Right ventricle myocardium superior (tissue), 1 donor: Measurements from ENCODE around the gene GTF2F2. TPM values are rescaled to one million over a fixed set of nuclear protein-coding genes. Genes with fewer than 3 reads are reported as not detected.
"Not testable (repeated sequence)": the region's sequence is repeated elsewhere in the genome, so short reads cannot be mapped to it uniquely, and the experiment has no call there.

Source experiments
- ATAC-seq: fragments of 200-7000 bp; cut with Tn5 transposase; one replicate; pipeline ENCODE4 v1.9.1; 2020; ENCODE audit warnings: mild to moderate bottlenecking; ENCODE audit not compliant: poor library complexity
- DNase-seq: peaks from one replicate; pipeline ENCODE4 v3.0.0-alpha.2; 2020
- intact Hi-C: fragments of 100-400 bp; cut with DNase I; formaldehyde crosslinking; loops from one replicate; pipeline ENCODE4 v1.11.2; 2022
- total RNA-seq: library from RNA; stranded (reverse); fragmentation: NEBNext Ultra II Directional; extraction: Animal tissue kit (Norgen Biotek cat#: 25700); gene quantifications from one replicate; pipeline ENCODE4 v1.2.1, GENCODE V29; 2021
- donor health status: DM: no; HTN: yes; CAD: no; lungs with severe emphysema.

GTF2F2 gene
- total RNA-seq, 1 donor from 2014 or later = 22.3 TPM

DNA sequence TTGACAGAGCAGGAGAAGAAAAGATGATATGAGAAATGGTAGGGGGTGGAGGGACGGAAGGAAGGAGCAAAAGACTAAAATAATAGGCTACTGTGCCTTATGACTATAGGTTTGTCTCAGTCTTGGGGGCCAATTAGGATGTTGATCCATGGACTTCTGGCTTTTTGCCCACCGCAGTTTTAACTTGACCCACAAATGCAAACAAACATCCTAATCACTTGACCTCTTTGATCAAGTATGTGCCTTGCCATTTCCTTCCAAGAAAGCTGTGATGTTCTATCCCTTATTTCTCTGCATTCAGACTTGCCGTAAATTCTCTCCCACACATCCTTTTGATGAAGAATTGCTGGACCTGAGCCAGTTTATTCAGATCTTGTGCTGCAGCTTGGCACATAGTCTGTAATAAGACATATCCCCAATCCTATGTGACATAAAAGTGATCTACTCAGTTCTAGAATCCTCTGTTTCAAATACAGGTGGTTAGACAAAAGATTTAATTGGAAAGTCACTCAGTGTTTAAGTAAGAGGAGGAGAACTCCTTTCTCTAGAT lies 157.9 kb downstream of the GTF2F2 start:
- ATAC-seq (no peak), DNase-seq (no peak)
- intact Hi-C loops = no loop called here

DNA sequence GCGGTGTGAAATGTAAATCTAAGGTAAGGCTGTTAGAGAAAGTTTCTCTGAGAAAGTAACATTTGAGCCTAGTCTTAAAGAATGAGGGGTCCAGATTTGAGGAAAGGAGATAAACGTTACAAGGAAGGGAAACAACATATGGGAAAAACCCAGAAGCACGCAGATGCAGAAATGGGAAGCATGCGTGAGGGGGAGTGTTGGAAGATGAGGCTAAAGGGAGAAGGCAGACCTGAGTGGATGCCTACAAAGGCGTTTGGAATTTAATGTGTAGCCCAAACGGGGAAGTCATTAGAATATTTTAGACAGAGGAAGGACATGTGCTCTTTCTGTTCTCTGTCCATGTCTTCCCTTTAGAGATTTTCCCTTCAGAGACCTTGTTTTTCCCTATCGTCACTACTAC lies 159.7 kb downstream of the GTF2F2 start:
- ATAC-seq = no peak
- DNase-seq = no peak
- intact Hi-C loops = loop anchor here (5.0 kb wide), 1 partner anchor 233 kb away; no protein-coding TSS in a partner anchor

DNA sequence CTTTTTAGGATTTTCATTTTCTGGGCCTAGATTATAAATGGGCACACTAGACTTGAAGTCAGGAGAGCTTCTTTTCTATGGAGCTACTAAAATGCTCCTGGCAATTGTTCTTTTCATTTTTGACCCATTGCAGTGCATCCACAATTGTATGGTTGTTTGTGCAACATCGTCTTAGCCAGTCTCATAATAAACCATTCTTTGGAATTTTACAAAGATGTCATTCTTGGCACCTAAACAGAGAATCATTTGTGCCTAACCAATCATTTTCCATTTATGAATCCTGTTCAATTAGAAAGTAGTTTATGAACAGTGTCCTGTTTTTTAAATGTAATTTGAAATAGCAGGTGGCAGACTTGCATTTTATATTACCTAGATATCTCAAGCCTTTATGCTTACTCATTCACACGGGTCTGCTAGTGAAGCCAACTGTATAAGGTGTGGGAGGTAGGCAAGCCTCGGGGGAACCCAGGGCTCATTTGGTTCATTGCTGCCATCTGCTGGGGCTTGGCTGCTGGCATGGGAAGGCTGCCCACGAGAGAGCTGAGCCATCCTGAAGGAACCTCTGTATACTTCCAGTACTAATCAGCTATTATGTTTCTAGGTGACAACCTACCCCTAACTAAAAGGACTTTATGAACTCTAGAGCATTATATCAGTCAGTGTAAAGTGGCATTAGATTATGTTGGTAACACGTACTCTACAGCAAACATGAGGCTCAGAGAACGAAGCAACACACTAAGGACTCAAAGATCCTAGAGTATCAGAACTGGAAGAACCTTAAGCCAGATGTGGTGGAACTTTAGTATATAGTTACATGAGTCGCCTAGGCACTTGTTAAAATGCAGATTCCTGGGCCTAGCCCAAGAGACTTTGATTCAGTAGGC lies 160.7 kb downstream of the GTF2F2 start:
- ATAC-seq (peak; percentile 98), DNase-seq (peak; percentile 67)
- intact Hi-C loops = loop anchor here (5.0 kb wide), 1 partner anchor 234 kb away; no protein-coding TSS in a partner anchor

DNA sequence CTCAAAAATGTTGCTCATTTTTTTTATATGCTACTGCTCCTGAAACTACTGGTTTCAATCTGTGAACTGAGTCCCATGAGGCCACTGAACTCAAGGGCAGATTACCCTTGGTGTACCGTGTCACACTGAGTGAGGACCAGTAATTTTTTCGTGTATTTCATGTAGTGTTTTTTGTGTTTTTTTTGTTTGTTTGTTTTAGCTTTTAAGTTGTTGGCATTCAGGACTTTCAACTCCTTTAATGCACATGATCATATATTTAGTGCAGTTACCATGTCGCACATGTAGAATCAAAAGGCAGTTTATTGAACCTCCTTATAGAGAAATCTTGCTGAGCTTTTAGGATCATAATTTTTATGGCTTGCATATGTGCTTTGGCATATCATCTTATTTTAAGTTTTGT lies 162.7 kb downstream of the GTF2F2 start:
- DNase-seq (no peak), ATAC-seq (no peak)
- intact Hi-C loops = loop anchor here (5.0 kb wide), 1 partner anchor 236 kb away; no protein-coding TSS in a partner anchor

DNA sequence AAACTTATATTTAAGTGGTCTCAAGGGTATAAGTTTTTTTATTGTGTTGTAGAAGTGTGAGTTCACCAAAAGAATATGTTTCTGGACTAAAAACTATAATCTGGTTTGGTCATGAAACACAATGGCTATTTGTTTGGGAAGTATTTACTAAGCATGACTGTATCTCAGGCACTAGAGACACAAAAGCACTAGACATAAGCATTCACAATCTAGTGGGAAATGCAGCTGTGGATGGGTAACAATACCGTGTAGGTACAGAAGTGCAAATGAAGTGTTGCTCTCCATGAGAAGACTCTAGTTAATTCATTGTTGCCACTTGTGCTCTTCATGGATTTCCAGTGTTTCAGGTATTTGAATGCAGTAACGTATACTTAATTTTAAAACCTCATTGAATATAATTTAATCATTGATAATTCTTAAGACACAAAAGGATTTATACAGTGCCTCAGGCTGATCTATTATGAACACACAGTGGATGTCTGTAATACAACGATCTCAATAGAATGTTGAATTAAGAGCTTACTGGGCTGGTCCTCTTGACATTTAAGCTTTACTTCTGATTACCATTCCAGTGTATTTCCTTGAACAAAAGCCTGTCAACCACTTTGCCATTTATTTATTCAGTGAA lies 169.7 kb downstream of the GTF2F2 start:
- intact Hi-C loops = no loop called here
- DNase-seq (no peak), ATAC-seq (no peak)

DNA sequence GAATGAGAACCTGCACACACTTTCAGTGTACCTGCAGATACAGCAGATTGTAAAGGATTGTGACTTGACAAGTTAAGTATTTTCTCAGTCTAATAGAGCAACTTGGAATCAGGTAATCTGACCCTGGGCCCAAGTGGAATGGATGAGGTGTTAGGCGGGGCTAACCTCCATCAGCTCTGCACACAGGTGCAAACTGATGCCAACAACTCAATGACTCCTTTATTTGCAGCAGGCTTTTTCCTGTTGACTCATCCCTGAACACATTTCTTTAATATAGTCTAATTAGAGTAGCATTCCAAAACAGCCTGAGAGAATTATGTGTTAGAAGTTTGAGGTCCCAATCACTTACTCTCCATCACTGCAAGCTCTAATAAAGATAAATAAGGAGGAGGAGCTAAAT lies 171.9 kb downstream of the GTF2F2 start:
- no peak for DNase-seq
- intact Hi-C loops = no loop called here
- ATAC-seq = no peak

DNA sequence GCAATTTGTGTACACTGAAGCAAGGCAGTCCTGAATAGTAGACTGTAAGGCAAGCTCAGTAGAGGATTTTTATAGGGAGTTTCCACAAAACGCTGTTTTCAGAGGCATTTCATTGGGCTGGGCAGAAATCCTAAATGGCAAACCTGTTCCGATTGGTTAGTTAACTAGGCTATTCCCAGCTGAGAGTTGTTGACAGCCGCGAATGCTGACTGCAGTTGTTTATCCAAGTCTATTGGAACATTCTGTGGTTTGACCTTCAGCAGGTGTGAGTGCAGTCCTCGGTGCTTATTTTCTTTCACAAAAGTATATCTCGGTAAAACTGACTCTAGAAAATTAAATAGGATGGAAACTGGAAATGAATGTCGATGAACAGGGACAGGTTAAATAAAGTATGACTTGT lies 175.2 kb downstream of the GTF2F2 start:
- ATAC-seq (peak; percentile 75), DNase-seq (no peak)
- intact Hi-C loops = no loop called here

DNA sequence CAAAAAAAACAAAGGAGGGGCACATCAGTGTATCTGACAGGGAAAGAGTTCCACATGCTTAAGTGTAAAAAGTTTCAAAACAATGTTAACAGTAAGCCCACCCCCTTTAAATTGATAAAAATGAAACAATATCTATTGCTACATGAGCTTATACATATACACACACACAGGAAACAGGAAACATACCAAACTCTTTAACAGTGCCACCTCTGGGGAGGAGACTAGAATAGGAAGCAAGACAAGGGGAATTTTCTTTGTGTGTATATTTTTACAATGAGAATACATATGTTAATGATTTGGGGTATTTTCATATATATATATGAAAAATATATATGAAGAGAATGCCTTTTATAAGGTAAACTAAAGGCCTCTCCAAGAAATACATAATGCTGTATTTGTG lies 175.9 kb downstream of the GTF2F2 start:
- intact Hi-C loops = no loop called here
- no peak for DNase-seq

DNA sequence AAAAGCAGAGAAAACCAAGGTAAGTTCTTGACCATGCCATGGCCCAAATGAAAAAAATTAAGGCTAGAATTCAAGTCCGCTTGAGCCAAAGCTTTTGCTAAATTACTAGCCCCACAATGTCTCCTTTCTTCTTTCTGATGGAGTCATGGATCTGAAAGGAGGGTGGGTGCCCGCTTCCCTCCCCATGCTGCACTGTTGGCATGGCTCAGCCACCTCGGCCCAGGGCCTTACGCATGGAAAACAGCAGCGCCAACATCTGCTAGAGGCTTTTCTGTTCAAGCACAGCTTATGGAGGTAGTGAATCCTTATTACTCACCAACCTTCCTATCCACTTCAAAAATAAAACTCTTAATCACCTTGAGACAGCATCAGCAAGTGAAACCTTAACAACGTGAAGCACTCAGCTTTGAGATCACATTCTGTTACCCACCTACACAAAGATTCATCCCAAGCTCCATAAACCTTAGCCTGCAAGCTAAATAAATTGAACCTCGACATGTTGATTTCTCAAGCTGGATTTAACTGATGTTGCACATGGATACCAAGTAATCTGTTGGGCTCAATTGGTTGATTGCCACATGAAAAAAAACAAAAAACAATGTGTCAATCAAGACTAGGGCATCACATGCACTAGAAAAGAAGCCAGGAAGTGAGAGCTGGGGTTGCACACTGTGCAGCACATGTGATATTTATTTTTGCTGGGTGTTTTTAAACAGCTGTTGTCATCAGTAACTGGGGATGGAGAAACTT lies 177.3 kb downstream of the GTF2F2 start:
- DNase-seq = no peak
- intact Hi-C loops = no loop called here
- peak; percentile 45 for ATAC-seq

More for the DNA sequence above, 175.9 kb downstream of the GTF2F2 start:
- no peak for ATAC-seq

DNA sequence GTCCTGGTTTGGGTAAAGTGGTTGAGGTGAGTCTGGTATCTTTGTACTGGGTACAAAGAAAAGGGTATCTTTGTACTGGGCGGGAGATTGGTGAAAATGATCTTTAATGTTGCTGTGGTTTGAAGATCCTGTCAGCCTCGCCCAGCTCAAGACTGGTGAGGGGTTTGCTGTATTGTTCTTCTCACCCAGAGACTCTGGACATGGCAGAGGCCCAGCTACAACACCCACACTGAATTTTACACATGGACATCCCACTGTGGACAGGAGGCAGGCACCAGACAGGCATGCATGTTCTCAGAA lies 177.8 kb downstream of the GTF2F2 start:
- ATAC-seq = no peak
- intact Hi-C loops = no loop called here
- no peak for DNase-seq

DNA sequence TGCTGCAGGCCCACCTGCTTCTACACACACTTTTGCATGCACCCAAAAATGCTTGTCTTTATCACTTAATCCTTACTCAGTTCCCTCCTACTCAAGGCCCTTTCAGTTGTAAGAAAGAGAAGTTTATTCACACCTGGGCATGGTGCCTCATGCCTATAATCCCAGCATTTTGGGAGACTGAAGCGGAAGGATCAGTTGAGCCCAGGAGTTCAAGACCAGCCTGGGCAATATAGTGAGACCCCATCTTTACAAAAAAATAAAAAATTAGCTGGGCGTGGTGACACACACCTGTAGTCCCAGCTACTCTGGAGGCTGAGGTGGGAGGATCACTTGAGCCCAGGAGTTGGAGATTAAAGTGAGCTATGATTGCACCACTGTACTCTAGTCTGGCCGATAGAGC lies 178.2 kb downstream of the GTF2F2 start:
- intact Hi-C loops, DNase-seq, ATAC-seq: not testable (repeated sequence)

DNA sequence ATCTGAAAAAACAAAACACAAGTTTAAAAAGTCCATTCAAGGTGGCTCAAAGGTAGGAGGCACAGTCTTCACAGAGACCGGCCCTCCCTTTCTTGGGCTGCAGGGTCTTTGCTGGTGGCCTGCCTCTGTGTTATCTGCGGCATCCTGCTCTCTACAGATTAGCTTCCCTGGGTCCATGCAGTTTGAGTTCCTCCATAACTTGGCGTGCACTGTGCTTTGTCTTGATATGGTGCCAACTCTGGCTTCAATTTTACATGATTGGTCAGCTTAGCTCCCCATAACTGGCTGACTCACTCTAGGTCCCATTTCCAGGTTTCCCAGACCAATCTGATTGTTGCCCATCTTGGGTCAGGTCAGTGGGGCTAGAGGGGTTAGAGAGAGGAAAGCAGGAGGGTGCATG lies 178.9 kb downstream of the GTF2F2 start:
- intact Hi-C loops = no loop called here
- no peak for DNase-seq
- no peak for ATAC-seq

DNA sequence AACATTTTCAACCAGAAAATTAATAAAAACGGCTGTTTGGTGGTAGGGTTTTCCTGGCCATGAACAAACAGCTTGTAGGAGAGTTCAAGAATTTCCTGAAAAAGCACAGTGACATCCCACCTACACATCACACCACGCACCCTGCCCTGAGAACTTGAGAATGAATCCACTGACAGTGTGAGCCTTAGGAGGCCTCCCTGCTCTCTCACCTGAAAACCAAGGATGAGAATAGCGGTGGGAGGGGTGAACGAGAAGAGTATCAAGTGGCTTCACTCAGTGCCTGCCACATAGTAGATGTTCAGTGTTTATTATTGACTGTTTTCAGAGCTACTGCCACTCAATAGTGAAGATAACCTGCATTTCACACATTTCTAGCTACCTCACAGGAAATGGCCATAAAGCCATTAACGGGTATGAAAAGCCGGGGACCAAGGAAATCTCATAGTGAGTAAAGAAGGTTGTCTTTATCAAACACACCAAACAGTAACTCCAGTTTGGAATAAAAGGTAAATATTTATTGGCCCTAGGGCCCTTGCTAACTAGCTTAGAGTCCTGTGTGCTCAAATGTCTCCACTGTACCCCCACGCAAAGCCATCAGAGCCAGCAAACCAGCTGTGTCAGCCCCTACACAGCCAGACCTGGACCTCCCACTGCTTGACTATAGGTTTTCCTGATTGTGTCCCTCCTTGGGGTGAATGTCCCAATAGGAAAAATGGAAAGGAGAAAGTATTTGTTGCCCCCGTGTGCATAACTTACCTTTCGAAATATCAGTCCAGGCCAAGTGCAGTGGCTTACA lies 180.1 kb downstream of the GTF2F2 start:
- ATAC-seq (no peak), DNase-seq (no peak)
- intact Hi-C loops = no loop called here

DNA sequence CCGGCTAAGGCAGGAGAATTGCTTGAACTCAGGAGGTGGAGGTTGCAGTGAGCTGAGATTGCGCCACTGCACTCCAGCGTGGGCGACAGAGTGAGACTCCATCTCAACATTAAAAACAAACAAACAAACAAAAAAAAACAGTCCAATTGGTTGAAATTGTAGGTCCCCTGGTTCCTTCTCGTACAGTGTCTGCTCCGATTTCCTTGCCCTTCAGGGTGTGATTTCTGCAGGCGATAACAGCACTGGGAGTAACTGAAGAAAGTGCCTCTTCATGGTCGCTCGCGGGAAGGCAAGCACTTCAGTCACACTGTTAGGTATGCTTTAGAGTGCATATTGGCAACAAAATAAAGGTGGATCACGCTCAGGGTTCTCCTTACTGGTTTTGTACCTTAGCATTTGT lies 181.0 kb downstream of the GTF2F2 start:
- DNase-seq = no peak
- no peak for ATAC-seq
- intact Hi-C loops = no loop called here

DNA sequence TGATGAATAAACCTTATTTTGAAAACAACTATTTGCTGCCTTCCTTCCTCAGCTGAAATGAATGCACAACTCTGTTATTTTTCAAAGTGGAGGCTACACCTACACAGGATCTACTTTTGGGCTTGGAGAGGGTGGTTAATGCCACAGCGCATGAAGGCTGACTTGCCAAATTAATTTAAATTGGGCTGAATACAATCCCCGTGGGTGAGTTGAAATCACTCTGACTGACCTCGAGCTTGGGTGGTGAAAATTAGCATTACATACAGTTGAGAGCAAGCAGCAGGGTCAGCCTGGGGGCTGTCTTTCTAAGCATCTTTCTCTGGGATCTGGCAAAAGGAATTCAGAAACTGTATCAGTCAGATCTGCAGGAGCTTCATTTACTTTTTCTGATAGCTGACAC lies 182.2 kb downstream of the GTF2F2 start:
- intact Hi-C loops = no loop called here
- ATAC-seq = no peak

DNA sequence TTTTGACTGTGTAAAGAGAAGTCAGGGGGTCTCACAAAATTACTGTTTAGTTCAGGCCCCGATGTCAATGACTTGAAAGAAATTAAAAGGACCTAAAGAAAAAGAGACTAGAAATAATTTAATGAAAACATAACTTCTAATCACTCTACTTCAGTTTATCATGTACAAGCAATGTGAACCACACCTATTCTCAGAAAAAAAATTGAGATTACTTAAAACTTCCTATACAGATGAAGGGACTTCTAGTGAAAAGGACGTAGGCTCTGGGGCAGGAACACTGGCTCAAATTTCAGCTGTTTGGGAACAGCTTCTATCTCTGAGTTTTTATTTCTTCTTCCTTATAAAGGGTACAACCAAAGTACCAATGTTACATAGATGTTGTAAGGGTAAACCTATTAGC lies 182.7 kb downstream of the GTF2F2 start:
- intact Hi-C loops = no loop called here
- ATAC-seq (no peak), DNase-seq (no peak)

More for the DNA sequence above, 182.2 kb downstream of the GTF2F2 start:
- DNase-seq = no peak

DNA sequence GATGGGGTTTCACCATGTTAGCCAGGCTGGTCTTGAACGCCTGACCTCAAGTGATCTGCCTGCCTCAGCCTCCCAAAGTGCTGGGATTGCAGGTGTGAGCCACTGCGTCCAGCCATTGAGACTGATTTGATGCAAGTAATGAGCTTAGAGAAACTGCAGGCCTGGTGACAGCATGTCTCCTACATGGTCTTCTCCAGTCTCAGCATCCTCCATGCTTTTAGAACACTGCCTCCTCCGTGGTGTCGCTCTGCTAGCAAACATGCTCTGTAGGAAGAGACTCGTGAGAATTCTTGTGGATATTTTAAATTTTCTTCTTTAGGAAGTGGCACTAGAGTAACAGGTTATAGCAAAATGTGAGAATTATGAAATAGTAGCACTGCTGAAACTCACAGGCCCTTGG lies 183.6 kb downstream of the GTF2F2 start:
- intact Hi-C loops = no loop called here
- DNase-seq = no peak
- ATAC-seq = no peak

DNA sequence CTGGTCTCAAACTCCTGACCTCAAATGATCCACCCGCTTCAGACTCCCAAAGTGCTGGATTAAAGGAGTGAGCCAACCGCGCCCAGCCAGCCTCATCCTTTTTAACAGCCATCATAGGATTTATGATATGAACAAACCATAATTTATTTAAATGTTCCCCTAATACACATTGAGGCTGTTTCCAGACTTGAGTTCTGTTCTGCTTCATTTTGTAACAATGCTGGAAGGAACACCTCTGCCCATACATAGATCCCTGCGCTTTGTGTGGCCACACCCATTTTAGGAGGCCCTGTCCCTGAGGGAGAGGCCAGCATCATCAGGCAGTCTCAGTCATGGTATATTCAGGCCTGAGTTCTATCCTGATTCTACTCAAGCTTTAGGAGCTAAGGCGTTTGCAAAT lies 184.8 kb downstream of the GTF2F2 start:
- ATAC-seq = no peak
- DNase-seq = no peak
- intact Hi-C loops = no loop called here

DNA sequence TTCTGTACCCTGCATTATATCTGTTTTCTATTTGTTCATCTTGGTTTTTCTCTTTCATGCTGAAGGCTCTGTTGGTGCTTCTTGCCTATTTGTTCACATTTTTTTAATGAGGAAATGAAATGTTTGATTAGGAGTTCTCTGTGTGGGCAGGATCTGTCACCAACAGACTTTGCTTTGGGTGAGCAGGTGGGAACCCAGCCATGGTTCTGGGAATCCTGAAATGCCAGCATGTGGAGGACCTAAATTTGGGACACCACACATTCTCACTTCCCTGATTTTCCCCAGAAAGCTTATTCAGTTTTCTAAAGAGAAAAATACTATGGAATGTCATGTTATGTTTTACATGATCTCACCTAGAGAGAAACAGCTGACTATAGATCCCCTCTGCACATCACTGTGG lies 186.7 kb downstream of the GTF2F2 start:
- ATAC-seq (no peak), DNase-seq (no peak)
- intact Hi-C loops = no loop called here
